ENCODE data around the gene HYAL1. TPM values are rescaled to one million over a fixed set of nuclear protein-coding genes. Genes with fewer than 3 reads are reported as not detected.

HYAL1 gene
- total and polyA plus RNA-seq, 2 donors from 2014 or later = 47.5 to 126 TPM

- H3K27me3 ChIP-seq (ENCODE audit: control insufficient read depth, insufficient read depth, low read length) = no peaks in the 10 kb centered on the region
- intact Hi-C loops (cut with DNase I) = no loop called here
- peaks cover 3 to 40% (median 20%) of the 10 kb centered on the region in 3 donors for H3K4me1 ChIP-seq (ENCODE audit: control insufficient read depth in 2 of 3, insufficient read depth in 2 of 3, low read depth in 1 of 3, low read length in 3 of 3)
- DNase-seq = no peak
- no peak for FAIRE-seq
- peak overlapping the region in 1 of 3 donors; percentile 13 for H3K4me3 ChIP-seq (ENCODE audit: low read length in 3 of 3)
- H3K27ac ChIP-seq (ENCODE audit: low read depth in 2 of 2, low read length in 2 of 2) = no peak overlapping the region
- H3K36me3 ChIP-seq (ENCODE audit: control insufficient read depth in 2 of 3, insufficient read depth in 3 of 3, low read length in 3 of 3) = peaks cover 6 to 18% (median 14%) of the 10 kb centered on the region in 3 donors
- no peaks in the 10 kb centered on the region for H3K9me3 ChIP-seq (ENCODE audit: control insufficient read depth in 2 of 3, insufficient read depth in 1 of 3, low read length in 3 of 3)
- no peak overlapping the region for H3K9ac ChIP-seq (ENCODE audit: low read length in 3 of 3)
- TF ChIP-seq CTCF (IDR thresholded peaks at IDR 0.05; ENCODE audit: borderline replicate concordance, extremely low read depth, insufficient read depth) = no peak
Observed at GRCh38 chr3:50318163-50318562, 14.8 kb upstream of the HYAL1 start.

- DNase-seq (peak in 1 of 5 donors; percentile 85), FAIRE-seq (no peak)
- intact Hi-C loops (cut with DNase I) = no loop called here
- Histone ChIP-seq H3K4me3 (ENCODE audit: low read length in 3 of 3) (no peak overlapping the region), H3K36me3 (ENCODE audit: control insufficient read depth in 2 of 3, insufficient read depth in 3 of 3, low read length in 3 of 3) (peaks cover 6 to 18% (median 14%) of the 10 kb centered on the region in 3 donors), H3K9me3 (ENCODE audit: control insufficient read depth in 2 of 3, insufficient read depth in 1 of 3, low read length in 3 of 3) (no peaks in the 10 kb centered on the region), H3K27ac (ENCODE audit: low read depth in 2 of 2, low read length in 2 of 2) (peak overlapping the region in 1 of 2 donors; percentile 5), H3K9ac (ENCODE audit: low read length in 3 of 3) (no peak overlapping the region), H3K4me1 (ENCODE audit: control insufficient read depth in 2 of 3, insufficient read depth in 2 of 3, low read depth in 1 of 3, low read length in 3 of 3) (peaks cover 3 to 35% (median 20%) of the 10 kb centered on the region in 3 donors), H3K27me3 (ENCODE audit: control insufficient read depth, insufficient read depth, low read length) (no peaks in the 10 kb centered on the region)
- no peak for TF ChIP-seq CTCF (IDR thresholded peaks at IDR 0.05; ENCODE audit: borderline replicate concordance, extremely low read depth, insufficient read depth)
Observed at GRCh38 chr3:50317300-50317699, 13.9 kb upstream of the HYAL1 start.

- no peaks in the 10 kb centered on the region for H3K9me3 ChIP-seq (ENCODE audit: control insufficient read depth in 2 of 3, insufficient read depth in 1 of 3, low read length in 3 of 3)
- no peaks in the 10 kb centered on the region for H3K27me3 ChIP-seq (ENCODE audit: control insufficient read depth, insufficient read depth, low read length)
- peaks cover 3 to 33% (median 20%) of the 10 kb centered on the region in 3 donors for H3K4me1 ChIP-seq (ENCODE audit: control insufficient read depth in 2 of 3, insufficient read depth in 2 of 3, low read depth in 1 of 3, low read length in 3 of 3)
- H3K36me3 ChIP-seq (ENCODE audit: control insufficient read depth in 2 of 3, insufficient read depth in 3 of 3, low read length in 3 of 3) = peaks cover 6 to 18% (median 14%) of the 10 kb centered on the region in 3 donors
- TF ChIP-seq CTCF (IDR thresholded peaks at IDR 0.05; ENCODE audit: borderline replicate concordance, extremely low read depth, insufficient read depth) = no peak
- FAIRE-seq = no peak
- peak overlapping the region; percentile 1 to 5 for H3K27ac ChIP-seq (ENCODE audit: low read depth in 2 of 2, low read length in 2 of 2)
- peak in 1 of 5 donors; percentile 96 for DNase-seq
- no peak overlapping the region for H3K4me3 ChIP-seq (ENCODE audit: low read length in 3 of 3)
- intact Hi-C loops (cut with DNase I) = no loop called here
- H3K9ac ChIP-seq (ENCODE audit: low read length in 3 of 3) = no peak overlapping the region
Observed at GRCh38 chr3:50316657-50317242, 13.4 kb upstream of the HYAL1 start.
